Vagina (tissue), 2 donors: ENCODE measurements around the gene DPH7.

ENCODE experiments used
- POLR2A ChIP-seq, 2 donors: fragments of 450-650 bp; IDR thresholded peaks; one replicate each; pipeline ENCODE4 v1.6.1; 2017; ENCODE audit warnings: antibody characterized with exemption in 2 of 2, mild to moderate bottlenecking in 2 of 2, moderate library complexity in 2 of 2
- TF ChIP-seq, protein P1 (sequence below), 3 experiments: fragments of 450-650 bp in 2 of 3; fragments of 200-600 bp in 1 of 3; sonication (generic) in 1 of 3; IDR thresholded peaks; one replicate each; pipeline ENCODE4 v1.5.1; 2017 to 2019; ENCODE audit warnings: antibody characterized with exemption in 3 of 3, mild to moderate bottlenecking in 2 of 3, moderate library complexity in 2 of 3

- TF ChIP-seq POLR2A (IDR thresholded peaks at IDR 0.05) = no peak
- TF ChIP-seq, protein P1, sequence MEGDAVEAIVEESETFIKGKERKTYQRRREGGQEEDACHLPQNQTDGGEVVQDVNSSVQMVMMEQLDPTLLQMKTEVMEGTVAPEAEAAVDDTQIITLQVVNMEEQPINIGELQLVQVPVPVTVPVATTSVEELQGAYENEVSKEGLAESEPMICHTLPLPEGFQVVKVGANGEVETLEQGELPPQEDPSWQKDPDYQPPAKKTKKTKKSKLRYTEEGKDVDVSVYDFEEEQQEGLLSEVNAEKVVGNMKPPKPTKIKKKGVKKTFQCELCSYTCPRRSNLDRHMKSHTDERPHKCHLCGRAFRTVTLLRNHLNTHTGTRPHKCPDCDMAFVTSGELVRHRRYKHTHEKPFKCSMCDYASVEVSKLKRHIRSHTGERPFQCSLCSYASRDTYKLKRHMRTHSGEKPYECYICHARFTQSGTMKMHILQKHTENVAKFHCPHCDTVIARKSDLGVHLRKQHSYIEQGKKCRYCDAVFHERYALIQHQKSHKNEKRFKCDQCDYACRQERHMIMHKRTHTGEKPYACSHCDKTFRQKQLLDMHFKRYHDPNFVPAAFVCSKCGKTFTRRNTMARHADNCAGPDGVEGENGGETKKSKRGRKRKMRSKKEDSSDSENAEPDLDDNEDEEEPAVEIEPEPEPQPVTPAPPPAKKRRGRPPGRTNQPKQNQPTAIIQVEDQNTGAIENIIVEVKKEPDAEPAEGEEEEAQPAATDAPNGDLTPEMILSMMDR (IDR thresholded peaks at IDR 0.05) = no peak
Observed at GRCh38 chr9:137590123-137590468, 11.4 kb upstream of the DPH7 start.
